GM21528 (cell line): ENCODE results near the gene NSF.
"Not testable (repeated sequence)": the region's sequence is repeated elsewhere in the genome, so short reads cannot be mapped to it uniquely, and the experiment has no call there.

Experiments used
- ATAC-seq: cut with Tn5 transposase; IDR thresholded peaks from one replicate; pipeline ENCODE4 v1.9.1; 2021; ENCODE audit warnings: mild to moderate bottlenecking, moderate library complexity; ENCODE audit not compliant: unreplicated experiment, low FRiP score

Gene NSF

DNA sequence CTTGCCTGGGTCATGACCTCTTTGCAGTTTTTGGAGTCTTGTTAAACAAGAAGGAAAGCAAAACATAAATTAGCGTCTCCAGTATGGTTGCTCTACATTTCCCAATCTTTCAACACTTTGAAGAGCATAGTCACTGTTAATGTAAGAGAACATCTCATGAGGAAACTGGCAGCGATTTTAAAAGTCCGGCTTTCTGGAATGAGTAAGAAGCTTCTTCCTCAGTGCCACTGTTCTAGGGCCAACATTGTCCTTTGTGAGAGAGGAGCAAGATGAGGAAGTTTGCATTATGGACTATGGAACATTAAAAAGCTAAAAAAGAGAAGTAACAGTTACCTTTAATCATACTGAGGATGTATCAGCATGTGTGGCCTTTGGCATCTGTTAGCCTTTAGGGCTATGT is 154.9 kb downstream of the NSF start:
- no peak for ATAC-seq

DNA sequence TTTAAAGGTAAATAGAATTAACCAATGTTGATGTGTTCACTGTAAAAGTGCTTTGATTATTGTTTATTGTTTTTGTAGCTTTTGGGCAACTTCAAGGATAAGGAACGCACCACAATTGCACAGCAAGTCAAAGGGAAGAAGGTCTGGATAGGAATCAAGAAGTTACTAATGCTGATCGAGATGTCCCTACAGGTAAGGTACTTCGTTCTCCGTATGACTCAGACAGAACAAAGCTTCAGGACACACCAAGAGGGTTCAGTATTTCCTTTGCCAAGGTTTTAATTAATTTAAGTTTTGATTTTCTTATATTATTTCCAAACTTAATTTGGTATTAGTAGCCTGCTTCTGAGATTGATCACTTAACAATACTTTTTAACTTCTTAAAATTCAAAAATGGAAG is 161.0 kb downstream of the NSF start:
- no peak for ATAC-seq

DNA sequence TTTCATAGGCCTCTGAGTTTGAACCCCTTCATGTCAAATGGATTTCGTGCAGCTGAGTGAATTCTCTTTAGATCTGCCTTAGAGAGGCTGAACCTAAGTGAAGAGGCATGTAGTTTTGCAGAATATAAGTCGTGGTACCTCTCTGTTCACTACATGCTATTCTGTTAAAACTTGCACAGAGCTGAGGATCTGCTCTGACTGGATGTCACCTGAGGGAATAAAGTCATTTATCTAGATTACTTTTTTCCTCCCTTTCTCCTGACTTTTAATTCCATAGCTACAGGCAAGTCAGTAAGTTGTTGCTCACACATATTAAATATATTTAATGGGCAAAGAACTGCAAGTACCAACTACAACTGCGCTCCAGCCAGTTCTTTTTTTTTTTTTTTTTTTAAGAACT is 163.3 kb downstream of the NSF start:
- no peak for ATAC-seq

DNA sequence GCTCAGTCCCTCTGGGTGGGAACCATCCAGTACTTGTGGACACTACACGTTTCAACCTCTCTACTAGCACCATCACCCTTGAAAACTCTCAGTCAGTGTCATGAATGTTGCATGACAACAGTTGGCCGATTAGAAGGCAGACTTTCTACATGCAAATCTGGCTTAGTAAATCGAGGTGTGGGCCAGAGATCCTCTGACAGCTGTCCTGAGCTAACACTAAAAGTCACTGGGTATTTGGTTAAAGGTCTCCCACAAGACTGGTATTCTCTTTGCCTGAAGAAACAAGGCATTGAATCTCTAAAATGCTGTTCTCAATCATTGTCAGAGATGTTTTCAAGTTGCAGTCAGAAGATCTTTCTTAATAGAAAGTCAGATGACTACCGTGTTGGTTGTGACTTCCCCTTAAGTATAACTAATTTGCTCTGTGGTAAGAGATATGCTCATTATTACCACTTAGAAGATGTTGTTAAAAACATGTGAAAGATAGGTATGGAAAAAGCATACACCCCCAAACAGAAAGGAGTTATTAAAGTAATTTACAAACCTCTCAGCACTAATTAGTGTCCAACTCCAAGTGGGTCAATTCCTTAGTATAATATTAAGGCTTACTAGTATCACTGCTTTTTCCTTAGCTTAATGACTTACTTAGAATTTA is 165.7 kb downstream of the NSF start:
- ATAC-seq: no peak

DNA sequence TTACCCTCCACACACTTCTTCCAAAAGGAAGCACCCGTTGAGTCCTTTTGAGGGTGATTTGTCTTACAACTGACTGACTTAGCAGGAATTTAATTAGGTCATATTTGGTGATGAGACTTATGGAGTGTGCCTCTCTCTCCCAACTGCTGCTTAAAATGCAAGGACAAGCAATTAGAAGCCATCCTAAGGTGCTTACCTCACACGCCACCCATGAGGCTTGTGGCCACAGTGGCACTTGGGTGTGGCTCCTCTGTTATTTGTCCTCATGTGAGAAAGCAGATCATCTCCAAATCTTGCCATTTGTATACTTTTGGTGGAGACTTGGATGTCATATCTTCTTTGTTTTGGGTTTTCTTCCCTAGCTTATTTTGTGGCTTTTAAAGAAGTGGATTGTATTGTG is 166.4 kb downstream of the NSF start:
- no peak for ATAC-seq

DNA sequence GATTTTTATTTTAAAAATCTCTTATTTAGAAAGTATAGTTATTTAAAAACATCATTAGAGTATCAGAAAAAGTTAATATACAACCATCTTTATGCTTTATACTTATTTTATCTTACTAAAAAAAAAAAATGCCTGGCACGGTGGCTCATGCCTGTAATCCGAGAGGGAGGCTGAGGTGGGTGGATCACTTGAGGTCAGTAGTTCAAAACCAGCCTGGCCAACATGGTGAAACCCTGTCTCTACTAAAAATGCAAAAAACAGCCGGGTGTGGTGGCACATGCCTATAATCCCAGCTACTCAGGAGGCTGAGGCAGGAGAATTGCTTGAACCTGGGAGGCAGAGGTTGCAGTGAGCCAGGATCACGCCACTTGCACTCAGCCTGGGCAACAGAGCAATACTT is 167.1 kb downstream of the NSF start:
- ATAC-seq: not testable (repeated sequence)

DNA sequence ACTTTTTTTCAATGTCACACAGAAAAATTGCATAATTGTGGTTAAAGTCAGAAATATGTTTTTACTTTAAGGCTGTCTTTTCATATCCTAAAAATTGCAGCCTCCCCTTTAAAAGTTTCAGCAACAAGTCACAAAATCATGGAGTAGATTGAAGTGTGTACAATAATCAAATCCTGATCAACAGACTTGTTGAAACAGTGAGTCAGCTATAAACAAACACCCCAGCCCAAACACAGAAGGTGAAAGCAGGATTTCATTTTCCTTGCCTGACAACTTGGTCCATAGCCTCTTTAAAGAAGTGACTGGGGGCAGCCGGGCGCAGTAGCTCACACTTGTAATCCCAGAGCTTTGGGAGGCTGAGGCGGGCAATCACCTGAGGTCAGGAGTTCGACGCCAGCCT is 168.1 kb downstream of the NSF start:
- ATAC-seq: no peak

DNA sequence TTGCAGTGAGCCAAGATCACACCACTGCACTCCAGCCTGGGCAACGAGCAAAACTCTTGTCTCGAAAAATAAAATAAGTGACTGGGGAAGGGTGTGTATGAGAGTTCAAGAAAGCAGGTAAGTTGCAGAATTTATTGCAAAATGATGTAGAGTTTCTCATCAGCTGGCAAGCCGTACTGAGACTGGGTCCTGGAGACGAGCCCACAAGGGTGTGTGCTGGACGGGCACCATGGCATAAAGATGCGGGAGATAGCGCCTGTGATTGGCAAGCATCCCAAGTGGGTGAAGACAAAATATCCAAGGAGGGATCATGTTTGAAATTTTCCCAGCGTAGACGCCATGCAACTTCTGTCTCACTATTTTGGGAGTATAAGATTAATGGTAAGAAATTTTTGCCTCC is 168.7 kb downstream of the NSF start:
- ATAC-seq: no peak

DNA sequence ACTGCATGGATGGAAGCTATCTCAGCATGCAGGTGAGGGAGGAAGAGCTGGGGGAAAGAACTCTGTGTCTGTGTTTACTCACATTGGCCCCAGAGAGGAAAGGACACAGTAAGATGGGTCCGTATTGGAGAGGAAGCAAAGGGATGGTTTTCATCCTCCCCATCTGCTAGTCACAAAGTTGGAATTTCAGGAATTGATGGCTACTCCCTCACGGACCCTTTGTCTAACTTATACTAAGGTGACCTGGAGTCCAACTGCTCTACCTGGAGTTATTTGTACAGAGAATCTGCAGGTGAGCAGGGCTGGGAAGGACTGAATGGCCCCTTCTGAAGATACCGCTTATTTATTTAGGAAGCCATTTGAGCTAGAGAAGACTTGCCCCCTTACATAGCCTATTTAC is 172.9 kb downstream of the NSF start:
- ATAC-seq: no peak

DNA sequence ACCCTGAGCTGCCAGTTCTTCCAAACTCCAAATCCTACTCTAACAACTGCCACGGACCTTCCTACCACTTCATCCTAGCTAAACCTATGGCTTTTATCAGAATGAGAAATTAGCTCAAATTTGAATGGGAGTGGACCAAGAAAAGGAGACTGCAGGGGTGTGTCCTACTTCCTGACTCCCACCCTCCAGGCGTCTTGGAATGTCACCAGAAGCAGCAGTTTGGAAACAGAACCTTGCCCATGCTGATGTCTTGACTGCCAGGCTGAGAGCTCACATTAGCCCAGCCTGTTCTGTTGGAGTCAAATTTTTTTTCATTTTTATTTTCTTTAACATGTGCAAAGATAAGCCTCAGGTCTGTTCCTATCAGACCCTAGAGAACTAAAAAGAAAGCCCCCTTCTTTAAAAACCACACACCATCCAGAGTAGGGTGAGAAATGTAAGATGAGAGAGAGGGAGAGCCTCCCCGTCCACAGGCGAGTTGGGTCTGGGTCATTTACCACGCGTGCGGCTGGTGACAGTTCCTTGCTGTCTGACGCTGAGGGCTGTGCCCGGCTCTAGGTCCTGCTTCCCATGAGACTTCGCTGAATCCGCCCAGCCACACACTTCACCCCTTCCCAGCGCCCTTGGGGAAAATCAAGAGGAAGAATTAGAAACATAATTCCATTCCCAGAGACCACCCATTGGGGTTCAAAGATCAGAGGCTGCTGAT is 173.7 kb downstream of the NSF start:
- ATAC-seq: no peak

DNA sequence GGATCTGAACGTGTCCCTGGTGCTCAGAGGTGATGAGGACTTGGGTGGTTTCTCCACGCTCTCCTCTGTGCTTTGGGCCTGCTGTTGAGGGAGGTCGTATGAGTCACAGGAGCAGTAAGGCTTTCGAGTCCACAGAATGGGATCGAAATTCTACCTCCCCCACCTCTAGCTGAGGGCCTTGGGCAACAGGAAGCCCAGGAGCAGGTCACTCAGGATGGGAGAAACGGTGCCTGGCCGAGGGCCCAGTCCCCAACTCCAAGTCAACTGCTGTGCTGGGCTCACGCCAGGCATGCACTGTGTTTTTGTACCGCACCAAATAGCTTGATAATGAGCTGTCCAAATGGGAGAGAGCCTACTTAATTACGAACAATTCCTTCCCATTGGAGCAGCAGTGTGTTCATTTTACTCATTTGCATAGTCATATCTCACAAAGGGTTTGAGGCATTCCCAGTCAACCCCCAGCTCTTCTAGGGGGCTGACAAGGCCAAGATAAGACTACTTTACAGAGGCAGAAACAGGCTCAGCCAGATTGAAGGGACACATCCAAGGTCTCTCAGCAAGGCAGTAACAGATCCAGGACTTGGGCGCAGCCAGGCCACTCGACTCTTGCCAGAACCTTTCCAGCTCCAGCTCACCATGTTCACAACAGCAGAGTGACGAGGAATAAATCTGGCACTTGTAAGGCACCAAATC is 174.4 kb downstream of the NSF start:
- ATAC-seq: no peak

DNA sequence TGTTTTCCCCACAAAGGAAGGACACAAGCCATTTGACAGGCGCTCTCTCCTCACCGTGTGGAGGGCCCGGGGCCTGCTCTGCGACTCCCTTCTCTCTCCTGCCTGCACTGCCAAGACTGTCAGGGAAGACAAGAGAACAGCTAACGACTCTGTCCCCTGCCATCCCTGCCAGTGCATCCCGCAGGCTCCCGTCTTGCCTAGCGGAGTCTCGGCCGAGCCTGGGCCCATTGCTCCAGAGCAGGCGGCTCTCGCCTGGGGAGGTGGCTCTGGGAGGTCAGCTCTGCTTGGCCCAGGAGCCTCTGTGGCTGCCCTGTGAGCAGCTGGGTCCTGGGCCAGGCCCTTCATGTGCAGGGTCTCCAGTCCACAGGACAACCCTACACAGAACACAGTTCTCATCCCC is 175.0 kb downstream of the NSF start:
- no peak for ATAC-seq

DNA sequence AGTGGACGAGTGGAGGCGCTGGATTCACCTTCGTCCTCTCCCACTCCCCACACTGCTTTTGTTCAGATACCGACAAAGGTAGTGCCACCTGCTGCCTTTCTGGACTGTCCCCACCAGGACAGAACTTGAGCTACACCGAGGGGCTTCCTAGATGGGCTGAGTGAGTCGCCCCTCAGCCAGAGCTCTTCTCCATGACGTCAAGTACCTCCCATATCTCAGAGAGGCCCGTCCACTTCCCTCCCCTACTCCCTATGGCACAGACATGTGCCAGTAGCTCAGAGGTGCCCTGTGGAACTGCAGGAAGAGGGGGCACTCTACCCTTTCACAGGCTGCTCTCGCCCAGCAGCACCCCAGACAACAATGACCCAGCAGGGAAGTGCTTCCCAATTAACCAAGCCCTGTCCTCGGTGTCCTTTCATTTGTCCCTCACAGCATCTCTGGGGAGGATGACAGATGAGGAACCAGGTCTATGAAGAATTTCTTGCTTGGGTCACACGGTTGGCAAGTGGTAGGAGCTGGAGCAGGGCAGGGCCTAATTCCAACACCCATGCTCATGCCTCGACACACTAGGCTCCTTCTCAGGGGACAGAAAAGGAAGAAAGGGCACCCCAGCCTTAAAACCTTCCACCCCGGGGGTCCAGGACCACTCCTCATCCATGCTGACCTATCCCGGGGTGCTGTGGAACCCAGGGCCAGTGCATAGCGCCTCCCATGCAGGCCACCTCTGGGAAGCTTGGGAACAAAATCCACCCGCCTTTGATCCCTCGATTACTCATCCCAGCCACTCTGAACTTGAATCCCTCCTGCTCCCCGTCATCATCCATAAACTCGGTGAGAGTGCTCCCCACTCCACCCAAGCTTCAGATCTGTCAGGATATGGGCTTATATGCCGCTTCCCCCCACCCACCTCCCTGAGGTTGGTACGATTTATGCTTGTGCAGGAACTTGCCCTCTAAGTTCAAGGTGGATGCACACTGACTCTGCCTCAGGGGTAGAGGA is 176.3 kb downstream of the NSF start:
- no peak for ATAC-seq

DNA sequence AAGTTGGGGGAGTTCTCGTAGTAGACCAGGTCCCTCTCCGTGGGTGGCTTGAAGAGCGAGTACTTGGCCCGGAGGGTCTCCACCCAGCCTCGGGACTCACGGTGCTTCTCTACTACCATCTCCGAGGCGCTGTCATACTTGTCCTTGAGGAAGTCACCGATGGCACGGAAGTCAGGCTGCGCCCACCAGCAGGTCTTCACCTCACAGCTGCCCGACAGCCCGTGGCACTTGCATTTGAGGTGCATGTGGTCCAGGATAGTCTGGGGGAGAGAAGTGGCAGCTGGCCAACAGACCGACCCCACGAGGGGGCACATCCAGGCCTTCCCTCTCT is 178.0 kb downstream of the NSF start:
- ATAC-seq: no peak

DNA sequence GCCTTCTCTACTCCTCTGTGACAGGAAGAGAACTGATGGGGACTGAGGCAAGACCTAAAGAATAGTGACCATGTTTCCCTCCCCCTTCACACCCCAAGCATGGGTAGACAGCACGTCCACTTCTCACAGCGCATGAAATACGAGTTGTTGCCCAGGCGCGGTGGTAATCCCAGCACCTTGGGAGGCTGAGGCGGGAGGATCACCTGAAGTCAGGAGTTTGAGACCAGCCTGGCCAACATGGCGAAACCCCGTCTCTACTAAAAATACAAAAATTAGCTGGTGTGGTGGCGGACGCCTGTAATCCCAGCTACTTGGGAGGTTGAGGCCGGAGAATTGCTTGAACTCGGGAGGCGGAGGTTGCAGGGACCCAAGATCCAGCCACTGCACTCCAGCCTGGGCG is 178.4 kb downstream of the NSF start:
- ATAC-seq: not testable (repeated sequence)

DNA sequence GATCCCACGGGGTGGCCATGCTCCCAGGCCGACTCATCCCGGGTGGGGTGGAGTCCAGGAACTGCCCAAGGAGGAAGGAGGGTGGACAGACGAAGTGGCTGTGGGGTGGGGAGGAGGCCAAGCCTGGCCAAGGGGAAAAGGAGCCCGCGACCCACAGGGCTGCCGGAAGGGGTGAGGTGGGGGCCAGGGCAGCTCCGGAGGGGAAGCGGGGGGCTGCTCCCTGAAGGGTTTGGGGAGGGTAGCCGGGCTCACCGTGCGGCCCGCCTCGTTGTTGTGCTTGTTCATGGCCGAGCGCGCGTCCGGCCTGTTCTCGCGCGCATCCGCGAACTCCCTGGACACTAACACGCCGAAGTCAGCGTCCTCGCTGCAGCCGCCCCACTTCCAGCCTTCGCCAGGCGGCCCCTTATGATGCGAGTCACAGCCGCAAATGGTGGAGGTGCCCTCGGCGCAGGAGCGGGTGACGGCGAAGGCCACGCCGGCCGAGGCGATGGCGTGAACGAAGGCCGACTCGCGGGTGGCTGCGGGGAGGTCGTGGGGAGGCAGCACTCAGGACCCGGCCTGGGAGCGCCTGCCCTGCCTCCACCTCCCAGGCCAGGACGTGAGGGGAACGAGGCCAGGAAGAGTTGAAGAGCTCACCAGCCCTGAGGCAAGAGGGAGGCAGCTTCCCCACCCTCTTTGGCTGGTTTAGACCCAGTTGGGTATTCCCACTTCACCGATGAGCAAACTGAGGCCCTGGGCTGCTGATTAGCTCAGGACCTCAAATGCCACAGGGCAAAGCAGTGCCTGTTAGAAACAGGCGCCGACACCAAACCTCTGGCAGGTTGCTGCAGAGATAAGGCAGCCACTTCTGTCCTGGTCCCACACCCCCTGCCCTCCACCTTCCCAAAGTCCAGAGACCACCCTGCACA is 179.3 kb downstream of the NSF start:
- no peak for ATAC-seq

DNA sequence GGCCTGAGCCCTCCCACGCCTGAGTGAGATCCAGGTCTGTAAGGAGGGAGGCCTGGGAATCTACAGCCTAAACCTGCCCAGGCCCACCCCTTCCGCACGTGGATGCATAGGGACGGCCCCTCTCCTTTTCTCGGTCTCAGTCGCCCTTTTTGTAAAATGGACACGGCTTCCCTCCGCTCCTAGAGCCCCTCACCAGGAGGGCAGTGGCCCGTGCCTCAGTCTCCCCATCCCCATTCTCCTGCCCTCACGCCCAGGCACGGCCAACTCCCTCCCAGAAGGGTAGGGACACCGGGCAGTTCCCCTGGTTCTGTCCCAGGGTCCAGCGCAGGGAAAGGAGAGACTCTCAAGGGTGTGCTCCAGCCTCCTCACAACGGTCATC is 180.0 kb downstream of the NSF start:
- no peak for ATAC-seq

DNA sequence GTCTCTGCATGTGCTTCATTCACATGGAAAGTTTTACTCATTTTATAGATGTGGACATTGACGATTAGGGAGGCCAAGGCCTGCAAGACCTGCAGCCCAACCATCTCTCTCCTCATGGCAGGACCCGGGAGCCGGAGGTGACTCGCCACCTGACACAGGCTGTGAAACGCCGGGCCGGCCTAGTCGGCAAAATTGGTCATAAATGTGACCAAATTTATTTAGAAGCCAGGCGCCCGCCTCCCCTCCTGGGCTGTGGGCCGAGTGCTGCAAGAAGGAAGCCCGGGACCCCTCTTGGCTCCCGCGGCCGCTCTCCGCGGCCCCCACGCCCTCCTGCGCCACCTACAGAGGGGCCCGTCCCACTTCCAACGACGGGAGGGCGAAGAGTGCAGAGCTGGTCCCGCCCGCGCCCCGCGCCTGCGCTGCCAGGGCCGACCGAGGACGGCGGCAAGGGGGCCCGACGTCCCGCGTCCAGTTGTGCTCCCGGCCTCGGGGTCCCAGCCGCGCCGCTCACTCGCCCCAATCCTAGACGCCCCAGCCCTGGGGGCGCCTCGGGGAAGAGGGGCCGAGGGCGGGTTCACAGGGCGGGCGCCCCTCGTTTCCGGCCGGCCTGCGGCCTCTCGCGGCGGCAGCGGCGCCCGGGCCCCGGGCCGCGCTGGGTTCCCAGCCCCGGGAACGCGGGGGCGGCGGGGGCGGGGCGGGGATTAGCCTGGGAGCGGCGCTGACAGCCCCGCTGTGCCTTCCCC is 180.5 kb downstream of the NSF start:
- no peak for ATAC-seq
